GM19324 (cell line): Measurements from ENCODE around the gene CGA.
A peak's percentile ranks its signal among the peaks of the same experiment; 100 is the strongest.

Source experiments
- ATAC-seq: cut with Tn5 transposase; IDR thresholded peaks from one replicate; pipeline ENCODE4 v1.9.1; 2021; ENCODE audit warnings: mild to moderate bottlenecking, moderate library complexity; ENCODE audit not compliant: unreplicated experiment, low FRiP score

The CGA gene

DNA sequence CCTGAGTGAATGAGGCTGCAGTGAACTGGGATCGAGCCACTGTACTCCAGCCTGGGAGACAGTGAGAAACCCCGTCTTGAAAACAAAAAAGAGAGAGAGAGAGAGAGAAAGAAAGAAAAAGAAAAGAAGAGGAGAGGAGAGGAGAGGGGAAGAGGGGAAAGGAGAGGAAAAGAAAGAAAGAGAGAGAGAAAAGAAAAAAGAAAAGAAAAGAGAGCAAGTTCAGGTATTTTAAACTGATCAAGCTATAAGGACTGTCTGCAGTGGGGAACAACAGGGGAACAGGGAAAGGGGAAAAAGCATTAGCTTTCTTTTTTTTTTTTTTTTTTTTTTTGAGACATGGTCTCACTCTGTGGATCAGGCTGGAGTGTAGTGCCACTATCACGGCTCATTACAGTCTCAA is 2.5 kb downstream of the CGA start:
- no peak for ATAC-seq

DNA sequence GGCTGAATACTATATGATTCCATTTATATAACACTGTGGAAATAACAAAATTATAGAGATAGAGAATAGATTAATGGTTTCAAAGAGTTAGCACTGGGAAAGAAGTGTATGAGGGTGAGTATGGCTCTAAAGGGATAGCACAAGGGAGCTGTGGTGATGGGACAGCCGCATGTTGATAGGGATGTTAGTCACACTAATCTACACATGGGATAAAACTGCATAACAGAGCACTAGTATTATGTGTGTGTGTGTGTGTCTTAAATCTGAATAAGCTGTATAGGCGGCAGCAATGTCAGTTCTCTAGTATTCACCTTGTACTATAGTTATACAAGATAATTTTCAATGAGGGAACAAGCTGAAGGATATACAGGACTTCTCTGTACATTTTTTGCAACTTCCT is 5.8 kb downstream of the CGA start:
- ATAC-seq = no peak

DNA sequence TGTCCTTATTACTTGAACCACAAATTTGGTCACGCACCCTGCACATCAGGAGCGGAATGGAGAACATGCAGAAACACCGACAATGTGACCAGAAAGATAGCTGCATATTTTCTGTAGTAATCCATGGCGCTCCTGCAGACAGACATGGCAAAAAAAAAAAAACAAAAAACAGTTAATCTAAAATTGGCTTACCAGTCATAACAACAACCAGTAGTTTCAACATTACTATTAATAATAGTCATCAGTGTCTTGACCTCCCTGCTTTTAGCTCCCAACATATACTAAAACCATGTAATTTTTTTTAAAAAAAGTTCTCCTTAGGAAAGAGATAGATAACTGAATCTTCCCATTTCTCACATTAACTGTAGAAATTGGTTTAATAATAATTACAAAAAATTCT is 6.8 kb downstream of the CGA start:
- ATAC-seq = no peak

DNA sequence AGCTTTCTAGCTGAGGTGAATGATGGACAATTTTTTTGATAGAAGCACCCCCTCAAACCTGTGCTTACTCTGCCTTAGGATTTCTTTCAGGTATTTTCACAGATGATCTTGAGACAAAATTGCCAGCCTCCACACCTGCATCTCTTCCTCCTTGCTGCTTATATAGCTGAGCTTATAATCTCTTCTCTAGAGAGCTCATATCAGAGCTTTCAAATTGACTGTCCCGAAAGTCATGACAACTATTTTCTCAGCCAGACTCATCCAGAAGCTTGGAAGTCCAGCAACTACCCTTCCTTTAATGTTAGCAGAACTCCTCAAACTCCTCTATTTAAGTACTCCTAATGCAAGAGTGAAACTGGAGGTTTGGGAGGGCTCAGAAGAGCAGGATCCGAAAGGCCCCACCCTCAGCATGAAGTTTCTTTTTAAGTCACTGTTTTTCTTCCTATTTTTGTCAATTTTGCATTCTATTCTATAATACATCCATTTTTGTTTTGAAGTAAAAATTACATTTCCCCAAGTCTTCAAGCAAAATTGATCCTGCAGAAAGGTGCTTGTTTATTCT is 12.7 kb downstream of the CGA start:
- no peak for ATAC-seq

DNA sequence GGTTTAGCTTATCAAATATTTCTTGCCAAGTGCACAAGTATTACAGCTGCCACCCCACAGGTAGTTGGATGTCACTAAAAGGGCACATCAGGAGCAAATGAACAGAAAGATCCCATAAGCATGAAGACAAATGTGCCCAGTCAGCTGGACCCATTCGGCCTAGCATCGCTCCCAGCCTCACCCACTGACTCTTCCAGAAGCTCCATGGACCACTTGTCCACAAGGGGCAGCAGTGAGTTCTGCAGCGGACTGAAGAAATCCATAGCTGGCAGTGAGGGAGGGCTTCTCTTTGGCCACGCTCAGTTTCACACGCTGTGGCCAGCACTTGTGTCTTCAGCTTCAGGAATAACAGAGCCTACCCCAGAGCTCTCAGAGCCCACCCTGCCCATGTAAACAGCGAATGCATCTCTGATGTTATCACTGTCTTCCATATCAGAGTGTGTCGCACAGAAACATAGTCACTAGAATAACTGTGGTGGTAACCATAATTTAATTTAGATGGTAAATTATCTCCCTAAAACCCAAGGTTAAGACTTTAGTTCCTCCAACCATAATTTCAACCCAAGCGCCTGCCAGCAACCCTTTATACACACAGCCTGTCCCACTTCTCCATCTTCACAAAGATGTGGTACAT is 15.8 kb downstream of the CGA start:
- ATAC-seq = peak; percentile 61

DNA sequence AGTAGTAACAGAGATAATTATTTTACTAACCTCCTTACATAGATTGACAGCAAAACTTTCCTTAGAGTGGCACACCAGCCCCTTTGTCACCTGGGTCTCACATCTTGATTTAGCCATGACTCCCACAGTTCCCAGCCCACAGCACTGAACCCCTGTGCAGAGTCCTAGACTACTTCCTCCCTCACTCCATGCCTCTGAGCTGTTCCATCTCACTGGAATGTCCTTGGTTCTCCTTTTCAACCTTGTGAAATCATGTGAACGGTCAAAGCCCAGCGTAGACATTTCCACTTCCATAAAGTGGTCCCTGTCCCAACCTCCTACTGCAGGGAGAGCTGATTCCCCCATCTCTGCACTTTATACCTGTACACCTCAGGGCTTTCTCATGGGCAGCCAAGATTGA is 19.7 kb downstream of the CGA start:
- ATAC-seq = no peak

DNA sequence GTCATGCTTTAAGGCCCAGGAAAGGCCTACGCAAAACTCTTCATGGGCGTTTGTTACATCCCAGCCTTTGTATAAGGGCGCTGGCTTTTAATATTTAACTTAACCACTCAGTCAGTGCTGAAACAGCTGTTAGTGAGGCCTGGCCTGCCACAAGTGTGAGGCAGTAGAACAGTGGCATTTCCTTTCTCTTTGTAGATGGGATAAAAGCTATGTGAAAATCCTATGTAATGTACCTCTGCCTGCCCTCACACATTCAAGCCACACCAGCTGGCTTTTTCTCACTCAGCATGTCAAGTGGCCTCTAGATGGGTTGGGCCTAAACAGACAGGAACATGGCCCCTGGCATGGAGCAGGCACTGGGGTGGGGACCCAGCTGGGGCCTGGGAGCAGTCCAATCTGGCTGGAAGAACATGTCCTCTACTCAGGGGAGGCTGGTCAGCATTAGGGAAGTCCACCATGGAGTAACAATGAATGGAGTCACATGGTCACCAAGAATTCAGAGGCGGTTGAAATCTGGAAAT is 20.7 kb downstream of the CGA start:
- ATAC-seq = no peak

DNA sequence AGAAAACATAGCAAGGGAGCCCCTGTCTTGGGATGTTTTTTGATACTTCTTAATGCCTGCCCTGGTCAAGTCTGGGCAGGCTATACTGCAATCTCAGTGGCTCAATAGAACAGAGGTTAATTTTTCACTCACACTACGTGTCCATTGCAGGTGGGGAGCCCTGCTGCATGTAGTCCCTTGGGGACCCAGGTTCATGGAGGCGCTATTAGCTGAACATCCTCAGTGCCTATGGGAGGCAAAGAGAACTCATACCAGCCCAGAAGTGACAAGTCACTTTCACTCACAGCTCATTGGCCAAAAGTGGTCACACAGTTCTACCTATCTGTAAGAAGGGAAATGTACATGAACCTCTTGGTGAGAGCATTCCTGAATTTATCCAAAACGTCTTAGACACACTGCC is 23.2 kb downstream of the CGA start:
- peak; percentile 53 for ATAC-seq

DNA sequence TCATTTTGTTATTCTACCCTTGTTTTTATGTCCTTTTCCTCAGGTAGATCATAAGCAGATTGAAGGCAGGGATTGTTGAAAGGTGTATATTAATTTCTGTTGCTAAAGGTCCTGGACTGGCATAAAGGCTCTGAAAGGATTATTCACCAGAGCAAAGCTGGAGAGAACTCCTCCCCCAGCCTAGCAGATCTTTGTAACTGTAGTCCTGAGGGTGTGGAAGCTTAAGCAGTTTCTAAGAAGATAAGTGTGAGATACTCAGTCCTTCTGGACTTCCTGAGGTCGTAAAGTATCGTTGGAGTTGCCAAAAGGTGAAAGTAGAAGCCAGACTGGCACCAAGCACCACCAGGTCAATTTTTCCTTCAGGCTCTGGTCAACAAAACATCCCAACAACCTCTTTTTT is 24.2 kb downstream of the CGA start:
- no peak for ATAC-seq

DNA sequence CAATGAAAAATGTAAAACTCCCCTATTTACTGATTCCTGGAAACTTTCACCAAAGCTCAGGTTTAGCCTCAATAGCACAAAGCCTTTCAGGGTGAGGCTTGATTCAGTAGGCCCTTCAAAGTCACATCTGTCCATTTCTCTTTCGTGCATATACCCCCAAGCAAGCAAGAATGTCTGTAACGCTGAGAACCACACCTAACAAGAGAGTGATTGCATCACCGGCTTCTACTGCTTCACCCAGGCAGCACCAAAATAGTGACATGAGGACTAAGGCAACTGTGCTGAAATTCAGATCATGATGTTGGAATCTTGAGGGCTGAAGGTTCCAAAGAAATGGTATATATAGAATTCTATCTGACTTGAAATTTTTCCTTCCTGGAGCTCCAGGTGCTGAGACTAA is 26.1 kb downstream of the CGA start:
- ATAC-seq = no peak

DNA sequence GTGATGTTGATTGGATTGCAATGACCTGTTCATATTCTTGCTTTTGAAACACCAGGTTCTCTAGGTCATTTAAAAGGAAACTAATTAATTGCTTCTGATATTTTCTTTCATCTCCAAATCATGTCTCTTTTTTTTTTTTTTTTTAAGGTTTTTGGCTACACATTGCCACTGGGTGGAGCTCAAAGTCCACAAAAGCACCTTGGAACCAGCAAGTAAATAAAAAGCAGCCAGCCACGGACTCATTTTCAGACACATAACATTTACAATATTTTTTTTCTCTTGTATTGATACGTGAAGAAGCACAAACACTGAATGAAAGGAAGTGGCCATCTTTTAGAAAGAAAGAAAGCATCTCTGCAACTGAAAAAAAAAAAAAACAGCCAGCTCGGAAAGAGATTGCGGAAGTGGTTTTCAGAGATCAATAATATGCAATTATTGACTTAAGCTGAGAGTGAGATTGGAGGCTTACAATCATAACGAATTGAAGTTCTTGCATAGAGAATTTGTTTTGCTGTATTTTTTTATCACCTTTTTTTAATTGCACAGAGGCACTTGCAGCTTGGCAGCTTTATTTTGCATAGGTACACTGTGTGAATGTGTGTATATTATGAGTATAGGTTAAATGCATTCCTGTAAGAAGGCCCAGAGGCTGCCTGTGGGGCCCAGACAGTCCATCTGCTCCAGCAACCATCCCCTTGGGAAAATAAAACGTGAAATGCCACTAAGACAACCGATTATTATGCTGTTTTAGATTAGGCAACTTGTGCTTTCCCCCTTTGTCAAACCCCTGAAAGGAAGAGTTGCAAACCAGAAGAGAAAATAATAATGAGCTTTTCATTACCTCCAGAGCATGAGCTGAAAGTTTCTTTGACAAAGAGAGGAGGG is 28.2 kb downstream of the CGA start:
- ATAC-seq = no peak

DNA sequence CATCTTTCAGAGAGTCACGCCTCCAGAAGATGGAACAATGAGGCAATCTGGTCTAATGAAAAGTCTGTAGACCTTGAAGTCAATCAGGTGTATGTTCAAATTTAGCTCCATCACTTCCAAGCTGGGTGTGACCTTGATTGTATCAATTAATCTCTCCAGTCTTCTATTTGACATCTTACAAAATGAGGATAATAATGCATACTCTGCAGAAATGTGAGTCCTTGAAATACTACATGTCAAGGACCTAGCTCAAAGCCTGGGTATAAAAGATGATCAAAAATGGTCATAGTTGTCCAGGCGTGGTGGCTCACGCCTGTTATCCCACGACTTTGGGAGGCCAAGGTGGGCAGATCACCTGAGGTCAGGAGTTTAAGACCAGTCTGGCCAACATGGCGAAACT is 29.8 kb downstream of the CGA start:
- ATAC-seq = no peak

DNA sequence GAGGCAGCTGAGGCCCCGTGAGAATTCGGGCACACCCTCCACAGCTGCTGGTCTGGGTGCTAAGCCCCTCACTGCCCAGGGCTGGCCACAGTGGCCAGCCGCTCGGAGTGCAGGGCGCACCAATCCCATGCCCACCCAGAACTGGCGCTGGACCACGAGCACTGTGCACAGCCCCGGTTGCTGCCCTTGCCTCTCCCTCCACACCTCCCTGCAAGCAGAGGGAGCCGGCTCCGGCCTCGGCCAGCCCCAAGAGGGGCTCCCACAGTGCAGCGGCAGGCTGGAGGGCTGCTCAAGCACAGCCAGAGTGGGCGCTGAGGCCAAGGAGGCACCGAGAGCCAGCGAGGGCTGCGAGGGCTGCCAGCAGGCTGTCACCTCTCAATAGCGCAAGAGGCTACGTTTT is 35.0 kb downstream of the CGA start:
- no peak for ATAC-seq

DNA sequence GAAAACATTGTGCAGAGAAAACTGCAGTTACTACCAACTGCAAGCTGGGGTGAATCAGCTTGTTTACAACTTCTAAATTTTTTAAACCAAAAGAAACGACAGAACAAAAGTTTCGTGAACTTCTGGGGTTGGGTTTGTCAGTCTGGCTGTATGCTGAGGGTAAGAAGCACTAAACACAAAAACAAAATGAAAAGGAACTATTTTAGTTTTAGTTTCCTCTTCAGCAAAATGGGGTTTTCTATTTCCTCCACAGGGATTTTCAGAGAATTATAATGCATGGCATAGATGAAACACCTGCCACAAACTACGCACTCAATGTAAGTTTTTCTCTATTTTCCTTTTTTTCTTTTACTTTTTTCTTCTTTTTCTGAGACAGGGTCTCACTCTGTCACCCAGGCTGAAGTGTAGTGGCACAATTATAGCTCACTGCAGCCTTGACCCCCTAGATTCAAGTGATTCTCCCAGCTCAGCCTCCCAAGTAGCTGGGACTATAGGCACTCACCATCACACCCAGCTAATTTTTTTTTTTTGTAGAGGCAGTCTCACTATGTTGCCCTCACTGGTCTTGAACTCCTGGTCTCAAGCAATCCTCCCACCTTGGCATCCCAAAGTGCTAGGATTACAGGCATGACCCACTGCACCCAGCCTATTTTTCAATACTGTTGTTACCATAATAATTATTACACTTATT is 40.6 kb downstream of the CGA start:
- ATAC-seq = no peak

DNA sequence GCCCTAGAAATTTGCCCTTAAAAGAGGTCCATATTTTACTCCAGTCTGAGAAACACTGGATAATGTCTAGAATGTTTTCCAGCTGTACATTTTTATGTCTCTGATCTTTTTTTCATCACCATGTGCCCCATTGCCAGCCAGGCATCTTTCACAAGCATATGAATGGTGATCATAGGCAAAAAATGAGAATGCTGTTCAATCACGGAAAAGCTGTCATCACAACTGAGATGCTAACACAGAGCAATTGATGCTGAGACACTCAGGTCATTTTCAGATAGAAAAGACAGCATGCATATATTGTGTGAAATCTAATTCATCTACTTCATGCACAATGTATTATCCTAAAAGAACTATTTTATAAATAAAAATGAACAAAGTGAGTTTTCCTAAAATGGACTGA is 41.6 kb downstream of the CGA start:
- no peak for ATAC-seq

DNA sequence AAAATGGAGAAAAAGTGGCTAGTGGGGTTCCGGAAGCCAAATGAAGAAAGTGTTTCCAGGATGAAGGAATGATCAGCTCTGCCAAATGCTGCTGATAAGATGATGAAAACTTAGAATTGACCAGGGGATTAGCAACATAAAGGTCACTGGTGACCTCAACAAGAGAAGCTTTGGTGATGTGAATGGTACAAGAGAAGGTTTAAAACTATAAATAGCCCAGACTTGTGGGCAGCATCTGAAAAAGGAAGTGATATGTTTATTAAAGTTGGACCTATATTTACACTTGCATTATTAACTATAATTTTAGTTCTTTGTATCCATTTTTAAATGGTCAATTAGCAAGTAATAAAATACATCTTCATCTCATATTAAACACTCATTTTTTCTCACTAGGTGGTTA is 45.1 kb downstream of the CGA start:
- no peak for ATAC-seq

DNA sequence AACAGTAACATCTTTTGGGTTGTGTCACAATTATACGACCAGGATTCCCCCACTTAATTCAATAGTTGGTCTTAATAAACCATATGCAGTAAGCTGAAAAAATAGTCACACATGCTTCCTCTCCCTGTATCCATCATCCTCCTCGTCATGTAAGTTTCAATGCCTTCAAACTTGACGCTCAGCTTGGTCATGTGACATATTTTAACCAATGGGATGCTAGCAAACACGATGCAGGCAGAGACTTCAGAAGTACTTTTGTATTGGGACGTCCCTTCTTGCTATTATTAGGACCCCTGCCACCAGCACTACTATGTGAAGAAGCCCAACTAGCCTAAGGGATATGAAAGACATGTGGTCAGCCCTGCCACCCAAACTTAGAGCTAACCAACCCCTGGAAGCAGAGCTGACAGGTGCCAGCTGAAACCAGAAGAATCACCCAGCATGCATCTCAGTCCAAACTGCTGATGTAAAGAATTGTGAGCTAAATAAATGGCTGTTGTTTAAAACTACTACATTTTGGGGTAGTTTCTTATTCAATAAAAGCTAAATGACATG is 49.3 kb downstream of the CGA start:
- no peak for ATAC-seq

DNA sequence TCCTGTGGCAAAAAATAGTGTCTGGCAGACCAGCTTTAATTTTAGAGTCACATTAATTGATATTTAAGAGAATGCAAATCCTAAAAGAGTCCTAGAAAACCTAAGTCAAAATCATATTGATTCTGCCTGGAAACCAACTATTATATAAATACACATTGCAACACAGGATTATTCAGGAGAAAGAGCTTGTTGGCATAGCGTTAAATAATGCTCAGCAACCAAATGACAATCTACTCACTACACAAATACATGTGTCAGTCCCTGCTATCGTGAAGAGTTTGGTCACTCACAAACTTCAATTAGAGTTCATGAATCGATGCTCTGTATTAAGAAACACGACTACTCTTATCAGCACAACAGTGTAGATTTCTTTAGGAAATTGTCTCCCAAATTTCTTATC is 54.2 kb downstream of the CGA start:
- ATAC-seq = no peak
